Measurements from ENCODE around the gene ATP6V1F. TPM values are rescaled to one million over a fixed set of nuclear protein-coding genes. Genes with fewer than 3 reads are reported as not detected.

ATP6V1F gene
- total RNA-seq, 1 experiment from 2014 or later, result 115 TPM

DNA sequence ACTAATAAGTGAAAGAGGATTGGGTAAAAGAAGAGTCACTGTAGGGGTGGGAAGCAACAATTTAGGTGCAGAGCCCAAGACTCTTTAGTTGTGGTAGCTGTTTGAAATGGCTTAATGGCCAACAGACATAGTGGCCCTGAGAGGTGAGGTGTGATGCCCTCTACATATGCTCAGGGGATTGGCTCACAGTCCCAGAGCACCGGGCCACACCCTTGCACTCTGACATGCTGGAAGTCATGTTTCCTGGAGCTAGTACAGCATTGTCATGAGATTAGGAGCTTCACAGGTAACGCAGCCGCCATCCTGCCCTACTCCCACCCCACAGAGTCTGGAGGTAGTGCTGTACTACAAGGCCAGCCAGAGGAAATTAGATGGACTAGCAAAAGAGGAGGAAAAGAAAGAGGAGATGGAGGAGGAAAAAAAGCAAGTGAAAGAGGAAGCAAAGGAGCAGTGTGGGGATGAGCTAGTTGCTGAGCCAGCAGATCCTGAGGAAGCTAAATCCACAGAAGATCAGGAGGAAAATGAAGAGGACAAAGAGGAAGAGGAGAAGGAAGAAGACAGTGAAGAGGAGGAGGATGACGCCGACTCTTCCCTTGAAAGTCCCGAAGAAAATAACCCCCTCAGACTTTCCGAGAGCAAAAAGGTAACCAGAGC is 47.2 kb upstream of the ATP6V1F start:
- Histone ChIP-seq H3K79me2 (ENCODE audit: insufficient read depth, low read length) (no peaks in the 10 kb centered on the region), H3K18ac (ENCODE audit: insufficient read length, low read depth, low read length) (no peak overlapping the region), H3K56ac (ENCODE audit: insufficient read length, low read depth, low read length) (no peak overlapping the region), H2BK5ac (ENCODE audit: insufficient read length, low read length) (no peak overlapping the region), H3K9ac (ENCODE audit: extremely low read depth, insufficient read length, low read length) (no peak overlapping the region), H2BK120ac (ENCODE audit: low read depth, low read length, poor library complexity, severe bottlenecking) (no peak overlapping the region), H2BK12ac (ENCODE audit: insufficient read length, low read depth, low read length) (no peak overlapping the region), H2BK20ac (ENCODE audit: low read depth, low read length, poor library complexity, severe bottlenecking) (no peak overlapping the region), H4K20me1 (ENCODE audit: control insufficient read depth, insufficient read depth, insufficient read length) (no peaks in the 10 kb centered on the region), H4K8ac (replicated peaks; ENCODE audit: insufficient read length, low read depth, low read length) (no peak overlapping the region), H2BK15ac (ENCODE audit: low read depth, low read length) (no peak overlapping the region), H3K23ac (ENCODE audit: insufficient read length, low read depth, low read length) (no peak overlapping the region), H3K27me3 (ENCODE audit: insufficient read depth, low read length) (no peaks in the 10 kb centered on the region), H4K91ac (ENCODE audit: insufficient read length, low read depth, low read length) (no peak overlapping the region), H4K5ac (ENCODE audit: insufficient read length, low read depth, low read length) (no peak overlapping the region), H3K4me2 (ENCODE audit: insufficient read depth, insufficient read length, low read length) (no peak overlapping the region), H3K4ac (ENCODE audit: low read depth, low read length) (no peak overlapping the region), H2AFZ (ENCODE audit: low read length) (no peak overlapping the region), H2AK5ac (ENCODE audit: insufficient read length, low read length) (no peak overlapping the region), H3K14ac (ENCODE audit: insufficient read depth, low read length) (no peak overlapping the region), H3K9me3 (ENCODE audit: control insufficient read depth, low read depth, low read length) (no peaks in the 10 kb centered on the region), H3K79me1 (ENCODE audit: insufficient read depth, low read depth, low read length, poor library complexity, severe bottlenecking) (no peaks in the 10 kb centered on the region), H3K23me2 (ENCODE audit: insufficient read length, low read depth, low read length, poor library complexity, severe bottlenecking) (no peaks in the 10 kb centered on the region), H3K4me1 (ENCODE audit: insufficient read depth, low read length) (0 out of 2 replicates have a peak, but pooled peaks cover 3% of the 10 kb centered on the region), H3T11ph (ENCODE audit: low read length) (no peak overlapping the region), H3K27ac (ENCODE audit: insufficient read length, low read depth, low read length) (no peak overlapping the region)
- WGBS (ENCODE audit: extremely low coverage, insufficient read length, low lambda C conversion rate), result no CpG with 5 or more reads among the region's 7 CpGs
- no peak for TF ChIP-seq CTCF (conservative IDR thresholded peaks at IDR 0.05)
- H3K4me1 Mint-ChIP-seq, result peaks cover 4 to 6% of the 10 kb centered on the region in 2 experiments; a peak in 3 of 4 replicates
- H3K9me3 Mint-ChIP-seq, result no peaks in the 10 kb centered on the region
- H3K27ac Mint-ChIP-seq, result peak overlapping the region in 1 of 3 experiments; percentile 4; a peak in 1 of 7 replicates
- DNase-seq, result no peak
- H3K4me3 Mint-ChIP-seq, result no peak overlapping the region
- peaks cover 2 to 13% (median 4%) of the 10 kb centered on the region in 3 experiments; a peak in 4 of 7 replicates for H3K36me3 Mint-ChIP-seq (ENCODE audit: insufficient read depth in 1 of 3, low read depth in 3 of 3)
- H3K27me3 Mint-ChIP-seq (ENCODE audit: low read depth), result no peaks in the 10 kb centered on the region

All from H9 (cell line).